Tibial artery (tissue), 4 donors: Measurements from ENCODE around the gene SPATA3.

ENCODE experiments used
- DNase-seq, 2 donors: peaks; one replicate each; pipeline ENCODE4 v3.0.0-alpha.2; 2019
- H3K27ac ChIP-seq, 2 donors: fragments of 200-600 bp; sonication (generic) in 1 of 2; 1 replicate in 1 of 2; 2 replicates in 1 of 2; pipeline ENCODE4 v1.5.1; 2018 to 2019; ENCODE audit warnings: mild to moderate bottlenecking in 1 of 2
- H3K27me3 ChIP-seq, 2 donors: fragments of 200-600 bp; sonication (generic) in 1 of 2; one replicate each; pipeline versions ENCODE4 v1.5.1 to v1.6.0; 2016 to 2019
- H3K36me3 ChIP-seq, 3 donors: fragments of 200-600 bp; sonication (generic) in 2 of 3; one replicate each; pipeline ENCODE4 v1.5.1; 2016 to 2019; ENCODE audit warnings: mild to moderate bottlenecking in 2 of 3
- H3K4me1 ChIP-seq, 4 donors: fragments of 200-600 bp; sonication (generic) in 2 of 4; 1 replicate in 3 of 4; 2 replicates in 1 of 4; pipeline ENCODE4 v1.5.1; 2016 to 2019
- H3K4me3 ChIP-seq, 2 donors: fragments of 200-600 bp; sonication (generic) in 1 of 2; 1 replicate in 1 of 2; 2 replicates in 1 of 2; pipeline ENCODE4 v1.5.1; 2018 to 2019; ENCODE audit warnings: mild to moderate bottlenecking in 2 of 2
- H3K9me3 ChIP-seq, 3 donors: fragments of 200-600 bp; sonication (generic) in 1 of 3; one replicate each; pipeline ENCODE4 v1.5.1; 2016 to 2019
- intact Hi-C: fragments of 100-400 bp; cut with DNase I; formaldehyde crosslinking; loops from one replicate; pipeline ENCODE4 v1.15.0; 2023; ENCODE audit warnings: low total_unique reads
- TF ChIP-seq, protein P1 (sequence below), 2 experiments: fragments of 200-600 bp in 1 of 2; fragments of 450-650 bp in 1 of 2; IDR thresholded peaks; one replicate each; pipeline ENCODE4 v1.5.1; 2017 to 2019; ENCODE audit warnings: antibody characterized with exemption in 2 of 2, mild to moderate bottlenecking in 1 of 2, moderate library complexity in 1 of 2

SPATA3 gene

DNA sequence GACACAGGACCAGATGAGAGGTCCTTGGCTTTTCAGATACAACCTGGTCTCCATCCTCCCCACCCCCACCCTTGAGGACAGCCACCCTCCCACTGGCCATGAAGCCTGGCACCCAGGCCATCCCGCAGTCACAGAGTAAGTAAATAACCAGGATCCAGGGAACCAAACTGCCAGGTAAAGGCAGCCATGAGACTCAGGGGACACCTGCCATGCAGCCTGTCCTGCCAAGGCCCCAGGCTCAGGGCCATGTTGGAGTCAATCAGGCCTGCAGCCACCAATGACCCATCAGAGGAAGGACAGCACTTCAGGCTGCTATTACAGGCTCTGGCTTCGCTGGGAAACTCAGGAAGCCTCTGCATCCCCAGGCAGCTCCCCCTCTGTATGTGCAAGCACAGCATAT lies 15.6 kb downstream of the SPATA3 start:
- H3K9me3 ChIP-seq: no peaks in the 10 kb centered on the region
- no peaks in the 10 kb centered on the region for H3K4me1 ChIP-seq
- H3K27ac ChIP-seq: no peak overlapping the region
- no peak for DNase-seq
- intact Hi-C loops: no loop called here
- no peak overlapping the region for H3K4me3 ChIP-seq
- H3K36me3 ChIP-seq: no peaks in the 10 kb centered on the region
- TF ChIP-seq, protein P1, sequence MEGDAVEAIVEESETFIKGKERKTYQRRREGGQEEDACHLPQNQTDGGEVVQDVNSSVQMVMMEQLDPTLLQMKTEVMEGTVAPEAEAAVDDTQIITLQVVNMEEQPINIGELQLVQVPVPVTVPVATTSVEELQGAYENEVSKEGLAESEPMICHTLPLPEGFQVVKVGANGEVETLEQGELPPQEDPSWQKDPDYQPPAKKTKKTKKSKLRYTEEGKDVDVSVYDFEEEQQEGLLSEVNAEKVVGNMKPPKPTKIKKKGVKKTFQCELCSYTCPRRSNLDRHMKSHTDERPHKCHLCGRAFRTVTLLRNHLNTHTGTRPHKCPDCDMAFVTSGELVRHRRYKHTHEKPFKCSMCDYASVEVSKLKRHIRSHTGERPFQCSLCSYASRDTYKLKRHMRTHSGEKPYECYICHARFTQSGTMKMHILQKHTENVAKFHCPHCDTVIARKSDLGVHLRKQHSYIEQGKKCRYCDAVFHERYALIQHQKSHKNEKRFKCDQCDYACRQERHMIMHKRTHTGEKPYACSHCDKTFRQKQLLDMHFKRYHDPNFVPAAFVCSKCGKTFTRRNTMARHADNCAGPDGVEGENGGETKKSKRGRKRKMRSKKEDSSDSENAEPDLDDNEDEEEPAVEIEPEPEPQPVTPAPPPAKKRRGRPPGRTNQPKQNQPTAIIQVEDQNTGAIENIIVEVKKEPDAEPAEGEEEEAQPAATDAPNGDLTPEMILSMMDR (IDR thresholded peaks at IDR 0.05): no peak
- H3K27me3 ChIP-seq: peaks cover 0 to 22% of the 10 kb centered on the region in 2 donors

DNA sequence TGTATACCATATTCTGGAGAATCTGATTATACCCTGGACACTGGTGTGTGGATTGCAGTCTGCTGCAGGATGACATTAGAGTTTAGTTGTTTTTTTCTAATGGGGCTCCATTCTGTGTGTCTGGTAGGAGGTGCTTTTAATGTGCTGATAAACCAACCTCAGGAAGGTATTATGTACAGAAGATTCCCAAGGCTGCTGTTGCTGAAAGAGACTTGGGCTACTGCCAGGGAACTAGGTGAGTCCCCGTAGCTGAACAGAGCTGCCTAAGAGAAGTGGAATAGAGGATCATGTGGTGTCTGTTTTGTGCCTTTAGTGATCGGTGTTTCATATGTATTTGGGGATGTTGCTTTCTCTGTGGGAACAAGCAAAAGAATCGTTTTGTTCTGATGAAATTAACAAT lies 16.5 kb downstream of the SPATA3 start:
- TF ChIP-seq, protein P1 (IDR thresholded peaks at IDR 0.05): no peak
- H3K27me3 ChIP-seq: peaks cover 0 to 22% of the 10 kb centered on the region in 2 donors
- intact Hi-C loops: no loop called here
- no peak overlapping the region for H3K4me3 ChIP-seq
- H3K9me3 ChIP-seq: no peaks in the 10 kb centered on the region
- no peak for DNase-seq
- no peaks in the 10 kb centered on the region for H3K36me3 ChIP-seq
- H3K4me1 ChIP-seq: no peaks in the 10 kb centered on the region
- H3K27ac ChIP-seq: no peak overlapping the region

DNA sequence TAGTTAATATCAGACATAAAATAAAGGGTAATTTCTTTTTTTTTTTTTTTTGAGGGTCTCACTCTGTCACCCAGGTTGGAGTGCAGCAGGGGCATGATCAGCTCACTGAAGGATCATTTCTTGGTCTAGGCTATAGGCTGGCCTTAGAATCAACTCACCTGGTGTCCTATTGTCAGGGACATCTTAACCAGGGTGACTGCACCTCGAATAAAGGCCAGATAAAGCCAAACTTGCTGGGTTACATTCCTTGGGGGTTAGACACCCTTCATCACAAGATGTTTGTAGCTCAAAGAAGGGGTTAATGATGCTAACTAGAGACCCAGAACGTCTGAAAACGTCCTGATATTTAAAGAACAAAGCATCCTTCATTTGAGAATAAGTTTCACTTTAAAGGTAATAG lies 17.9 kb downstream of the SPATA3 start:
- Histone ChIP-seq H3K27ac (no peak overlapping the region), H3K4me3 (no peak overlapping the region), H3K4me1 (no peaks in the 10 kb centered on the region), H3K9me3 (no peaks in the 10 kb centered on the region), H3K36me3 (no peaks in the 10 kb centered on the region), H3K27me3 (peaks cover 0 to 16% of the 10 kb centered on the region in 2 donors)
- TF ChIP-seq, protein P1 (IDR thresholded peaks at IDR 0.05): no peak
- intact Hi-C loops: no loop called here
- no peak for DNase-seq

DNA sequence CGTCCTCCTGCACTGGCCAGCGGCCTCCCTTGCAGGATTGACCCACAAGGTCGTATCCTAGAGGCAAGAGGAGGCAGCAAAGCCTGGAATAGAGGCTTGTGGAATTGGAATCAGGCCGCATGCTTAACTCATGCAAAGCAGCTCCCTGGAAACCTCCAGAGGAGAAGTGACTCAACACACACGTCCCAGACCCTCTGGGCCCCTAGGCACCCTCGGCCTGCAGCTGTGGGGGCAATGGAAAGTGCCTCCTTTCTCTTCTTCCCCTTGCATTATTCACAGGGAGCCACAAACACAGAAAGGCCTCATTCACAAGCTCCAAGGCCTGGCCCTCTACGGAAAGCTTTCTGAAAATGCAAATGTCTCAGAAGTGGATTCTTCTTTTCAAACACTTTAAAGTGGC lies 19.6 kb downstream of the SPATA3 start:
- Histone ChIP-seq H3K4me3 (no peak overlapping the region), H3K9me3 (no peaks in the 10 kb centered on the region), H3K27me3 (peaks cover 0 to 12% of the 10 kb centered on the region in 2 donors), H3K4me1 (no peaks in the 10 kb centered on the region), H3K27ac (no peak overlapping the region), H3K36me3 (no peaks in the 10 kb centered on the region)
- TF ChIP-seq, protein P1 (IDR thresholded peaks at IDR 0.05): no peak
- DNase-seq: no peak
- intact Hi-C loops: no loop called here

DNA sequence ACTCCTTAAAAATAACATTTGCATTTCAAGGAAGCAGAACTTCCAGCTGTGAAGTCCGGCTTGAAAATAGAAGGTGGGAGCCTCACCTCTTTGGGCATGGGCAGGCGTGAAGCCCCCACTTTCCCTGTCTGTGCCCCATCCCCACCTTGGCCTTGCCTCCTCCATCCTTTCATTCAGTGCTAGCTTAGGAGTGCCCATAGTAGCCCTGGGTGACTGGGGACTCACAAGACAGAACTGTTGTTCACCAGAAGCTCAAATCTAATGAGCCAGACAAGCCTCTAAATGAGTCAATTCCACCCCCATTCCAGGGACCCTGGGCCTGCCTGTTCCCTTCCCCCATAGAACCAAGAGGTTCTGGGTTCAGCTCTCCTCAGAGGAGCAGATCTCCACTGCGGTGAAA lies 20.0 kb downstream of the SPATA3 start:
- no peaks in the 10 kb centered on the region for H3K36me3 ChIP-seq
- peaks cover 0 to 12% of the 10 kb centered on the region in 2 donors for H3K27me3 ChIP-seq
- intact Hi-C loops: no loop called here
- no peak overlapping the region for H3K4me3 ChIP-seq
- H3K27ac ChIP-seq: no peak overlapping the region
- no peaks in the 10 kb centered on the region for H3K9me3 ChIP-seq
- no peak for DNase-seq
- TF ChIP-seq, protein P1 (IDR thresholded peaks at IDR 0.05): no peak
- no peaks in the 10 kb centered on the region for H3K4me1 ChIP-seq

DNA sequence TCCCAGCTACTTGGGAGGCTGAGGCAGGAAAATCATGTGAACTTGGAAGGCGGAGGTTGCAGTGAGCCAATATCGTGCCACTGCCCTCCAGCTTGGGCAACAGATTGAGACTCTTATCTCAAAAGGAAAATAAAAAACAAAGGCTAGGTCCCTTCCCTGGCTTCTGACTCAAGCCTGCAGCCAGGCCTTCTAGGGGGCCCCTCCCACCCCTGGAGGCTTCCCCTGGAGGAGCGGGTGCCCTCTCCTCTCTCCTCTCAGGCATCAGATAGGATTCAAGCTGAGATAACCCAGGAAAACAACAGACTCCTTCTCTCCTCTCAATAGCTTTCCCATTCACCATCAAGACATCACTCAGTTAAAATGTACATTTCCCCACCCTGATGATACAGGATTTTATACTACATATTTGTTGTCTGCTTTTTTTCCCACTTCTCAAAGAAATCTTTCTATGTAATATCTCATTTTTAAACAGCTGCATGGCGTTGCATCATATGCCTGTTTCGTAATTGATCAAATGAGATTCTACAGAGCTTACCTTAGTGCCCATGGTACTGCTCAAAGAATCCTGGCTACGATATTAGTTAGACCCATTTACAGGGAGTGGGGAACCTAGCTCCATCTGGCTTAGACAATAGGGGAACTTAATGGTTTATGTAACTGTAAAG lies 20.8 kb downstream of the SPATA3 start:
- DNase-seq: no peak
- intact Hi-C loops: no loop called here
- Histone ChIP-seq H3K27ac (no peak overlapping the region), H3K36me3 (no peaks in the 10 kb centered on the region), H3K4me1 (no peaks in the 10 kb centered on the region), H3K27me3 (peaks cover 0 to 7% of the 10 kb centered on the region in 2 donors), H3K4me3 (no peak overlapping the region), H3K9me3 (no peaks in the 10 kb centered on the region)
- TF ChIP-seq, protein P1 (IDR thresholded peaks at IDR 0.05): no peak
